Activated CD4-positive, alpha-beta T cell treated with anti-CD3 and anti-CD28 coated beads, Interleukin-2, amount 50 U/mL, for 4 hours (primary cell): ENCODE data around the gene RNF166.

Source experiments
- DNase-seq, 2 experiments: peaks; one replicate each; pipeline ENCODE4 v3.0.0-alpha.2; 2020

RNF166 gene

GRCh38 chr16:88739139-88739976, 33.1 kb upstream of the RNF166 start:
- no peak for DNase-seq

DNA sequence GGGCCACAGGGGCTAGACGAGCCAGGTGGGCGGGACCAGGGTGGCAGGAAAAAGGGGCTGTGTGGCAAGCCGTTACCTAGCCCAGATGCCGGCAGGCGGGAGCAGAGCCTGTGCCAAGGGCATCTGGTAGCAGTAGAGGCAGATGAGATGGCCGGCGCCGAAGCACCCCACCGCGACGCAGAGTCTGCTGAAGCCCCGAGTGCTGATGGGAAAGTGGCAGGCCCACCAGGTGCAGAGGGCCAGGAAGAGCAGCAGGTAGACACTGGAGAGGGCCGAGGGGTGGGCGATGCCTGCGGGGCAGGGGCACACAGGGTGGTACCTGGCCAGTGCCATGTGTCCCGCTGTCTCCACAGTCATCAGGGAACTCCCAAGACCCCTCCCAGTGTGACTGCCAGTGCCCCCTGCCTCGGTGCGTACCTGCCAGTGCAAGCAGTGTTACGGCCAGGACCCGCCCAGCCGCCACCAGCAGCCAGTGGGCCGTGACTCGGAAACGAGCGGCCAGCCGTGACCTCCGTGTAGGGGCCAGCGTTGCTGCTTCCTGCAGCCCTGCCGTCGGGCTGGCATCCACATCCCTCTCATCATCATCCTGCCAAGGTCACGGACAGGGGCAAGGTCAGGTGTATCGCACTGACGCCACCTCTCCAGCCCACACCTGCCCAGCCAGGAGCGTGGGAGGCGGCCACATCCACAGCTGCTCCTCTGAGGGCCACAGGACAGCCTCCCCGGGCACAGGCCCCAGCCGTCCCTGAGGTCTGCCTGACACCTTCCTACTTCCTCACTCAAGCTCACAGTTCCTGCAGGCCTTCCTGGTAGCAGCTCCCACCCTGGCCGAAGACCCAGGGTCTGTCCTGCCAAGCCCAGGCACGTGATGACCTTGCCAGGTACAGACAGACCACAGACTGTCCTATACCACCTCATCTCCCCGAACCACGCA, 32.2 kb upstream of the RNF166 start:
- no peak for DNase-seq

DNA sequence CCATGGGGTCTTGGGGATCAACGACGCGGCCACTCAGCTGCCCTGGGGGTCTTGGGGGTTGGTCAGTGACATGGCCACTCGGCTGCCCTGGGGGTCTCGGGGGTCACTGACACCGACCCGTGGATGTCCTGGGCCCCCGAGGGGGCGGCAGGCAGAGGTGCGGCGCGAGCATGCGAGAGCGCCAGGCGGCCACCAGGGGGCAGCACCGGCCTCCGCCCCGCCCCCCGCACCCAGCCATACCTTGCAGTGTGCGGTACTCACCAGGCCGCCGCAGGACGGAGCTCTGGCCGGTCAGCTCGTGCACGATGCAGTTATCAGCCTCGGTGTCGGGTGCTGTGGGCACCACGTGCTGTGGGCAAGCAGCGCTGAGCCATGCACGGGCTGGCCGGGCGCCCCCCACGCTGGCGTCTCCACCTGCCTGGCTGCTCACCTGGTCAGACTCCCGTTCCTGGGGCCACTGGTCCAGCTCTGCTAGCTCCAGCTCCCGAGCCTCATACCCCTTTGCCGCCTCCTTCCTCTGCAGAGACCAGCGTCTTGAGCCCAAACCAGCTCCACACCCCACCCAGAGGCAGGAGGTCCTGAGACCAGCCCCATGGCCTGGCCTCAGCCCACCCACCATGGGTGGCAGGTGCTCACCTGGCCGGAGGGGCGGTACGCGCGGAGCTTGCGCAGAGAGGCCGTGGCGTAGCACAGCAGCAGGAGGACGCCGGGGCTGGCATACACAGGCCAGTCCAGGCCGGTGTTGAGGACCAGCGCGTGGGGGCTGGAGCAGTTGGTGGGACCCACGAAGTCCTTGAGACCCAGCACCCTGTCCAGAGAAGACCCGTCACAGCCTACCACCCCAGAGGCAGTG, 31.3 kb upstream of the RNF166 start:
- DNase-seq: peak; percentile 50 to 53

- no peak for DNase-seq
Observed at GRCh38 chr16:88736496-88736895, 30.3 kb upstream of the RNF166 start.

- DNase-seq: no peak
Observed at GRCh38 chr16:88736088-88736487, 29.9 kb upstream of the RNF166 start.

DNA sequence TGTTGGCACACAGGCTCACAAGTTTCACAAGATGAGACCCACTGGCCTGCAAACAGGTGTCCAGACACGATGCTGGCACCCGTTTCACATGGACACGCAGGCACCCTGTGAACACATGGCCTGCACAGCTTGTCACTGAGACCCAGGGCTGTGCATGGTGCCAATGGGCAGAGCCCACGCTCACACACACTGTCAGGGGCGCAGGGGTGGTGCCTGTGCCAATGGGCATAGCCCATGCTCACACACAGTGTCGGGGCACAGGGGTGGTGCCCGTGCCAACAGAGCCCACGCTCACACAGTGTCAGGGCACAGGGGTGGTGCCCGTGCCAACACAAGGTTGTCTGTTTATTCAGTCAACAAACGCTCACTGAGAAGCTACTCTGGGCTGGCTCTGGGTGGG, 29.4 kb upstream of the RNF166 start:
- DNase-seq: no peak

- DNase-seq: no peak
Observed at GRCh38 chr16:88735121-88735520, 28.9 kb upstream of the RNF166 start.

- no peak for DNase-seq
Observed at GRCh38 chr16:88734361-88734728, 28.1 kb upstream of the RNF166 start.

DNA sequence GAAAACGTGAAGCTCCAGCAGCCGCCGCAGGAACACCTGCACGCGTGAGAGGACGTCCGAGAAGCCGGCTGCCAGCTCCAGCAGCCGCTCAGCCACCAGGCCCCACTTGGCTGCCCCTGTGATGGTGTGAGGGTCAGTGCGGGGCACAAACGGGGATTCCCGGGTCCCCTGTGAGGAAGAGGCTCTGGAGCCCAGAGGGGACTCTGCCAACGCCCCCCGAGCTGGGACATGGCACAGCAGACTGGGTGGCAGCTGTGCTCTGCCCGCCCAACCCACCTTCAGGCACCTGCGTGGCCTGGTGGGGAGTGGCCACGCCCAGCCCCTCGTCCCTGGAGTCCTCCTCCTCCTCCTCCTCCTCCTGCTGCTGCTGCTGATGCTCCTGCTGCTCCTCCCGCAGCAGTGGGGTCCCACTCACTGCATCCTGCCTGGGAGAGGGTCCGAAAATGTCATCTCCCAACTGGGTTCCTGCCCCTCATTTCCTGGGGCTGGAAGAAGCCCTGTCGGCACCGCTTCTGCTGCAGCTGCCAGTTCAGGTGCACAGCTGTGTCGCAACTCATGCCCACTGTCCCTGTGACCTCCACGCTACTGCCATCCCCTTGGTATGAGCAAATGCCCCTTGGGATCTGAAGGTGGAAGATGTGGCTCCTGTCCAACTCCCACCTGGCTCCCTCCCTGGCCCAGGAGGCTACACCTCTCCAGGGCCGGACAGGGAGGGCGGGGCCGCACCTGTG, 27.6 kb upstream of the RNF166 start:
- no peak for DNase-seq

DNA sequence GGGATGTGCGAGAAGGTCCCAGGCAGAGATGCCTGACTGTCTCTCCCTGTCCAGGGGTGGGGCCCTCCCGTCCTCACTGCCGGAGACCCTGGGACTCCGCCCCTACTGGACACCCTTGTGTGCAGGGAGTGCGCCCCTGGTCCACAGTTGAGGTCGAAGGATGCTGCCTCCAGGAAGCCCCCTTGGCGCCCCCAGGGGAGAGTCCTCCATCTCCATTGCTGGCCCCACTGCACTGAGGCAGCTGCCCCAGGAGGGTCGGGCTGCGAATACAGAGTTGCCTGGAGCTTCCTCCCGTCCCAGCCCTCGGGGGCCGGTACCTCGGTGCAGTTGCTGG, 26.7 kb upstream of the RNF166 start:
- DNase-seq: no peak

- no peak for DNase-seq
Observed at GRCh38 chr16:88732172-88732960, 26.2 kb upstream of the RNF166 start.

- DNase-seq: no peak
Observed at GRCh38 chr16:88731699-88732098, 25.5 kb upstream of the RNF166 start.

DNA sequence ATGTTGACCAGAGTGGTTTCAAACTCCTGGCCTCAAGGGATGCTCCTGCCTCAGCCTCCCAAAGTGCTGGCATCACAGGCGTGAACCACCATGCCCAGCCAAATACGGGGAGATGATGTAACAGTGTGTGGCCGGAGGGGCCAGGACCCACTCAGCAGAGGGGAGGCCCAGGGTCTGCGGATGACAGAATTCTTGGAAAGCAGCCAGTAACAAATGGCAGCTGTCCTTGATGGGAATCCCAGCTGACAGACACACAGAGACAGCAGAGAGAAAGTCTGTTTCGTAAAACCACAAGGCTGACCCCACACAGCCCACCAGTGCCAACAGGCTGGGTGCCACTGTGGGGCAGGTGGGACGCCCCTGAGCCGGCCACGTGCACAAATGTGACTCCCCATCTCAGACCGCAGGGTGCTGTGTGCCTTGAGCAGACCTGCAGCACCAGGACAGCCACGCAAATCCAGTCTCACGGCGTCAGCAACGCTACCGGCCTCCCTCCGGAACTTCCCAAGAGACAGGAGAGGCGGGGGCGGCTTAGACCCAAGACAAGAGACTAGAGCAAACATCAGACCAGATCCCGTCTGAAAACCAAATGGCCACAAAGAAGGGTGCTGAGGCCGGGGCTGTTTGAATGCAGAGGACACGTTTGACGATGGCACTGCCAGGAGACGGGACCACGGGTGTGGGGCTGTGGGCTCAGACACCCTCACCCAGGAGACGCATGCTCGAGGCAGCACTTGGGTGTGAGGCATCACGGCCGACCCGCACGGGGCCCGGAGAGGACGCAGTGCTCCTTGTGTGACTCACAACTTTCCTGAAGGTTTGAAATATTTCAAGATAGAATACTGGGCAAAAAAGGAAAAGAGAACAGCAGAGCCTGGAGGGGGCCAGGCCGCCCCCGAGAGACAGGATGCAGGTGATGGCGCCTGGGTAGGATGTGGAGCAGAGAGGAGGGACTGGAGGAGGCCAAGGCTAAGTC, 24.7 kb upstream of the RNF166 start:
- no peak for DNase-seq

GRCh38 chr16:88727871-88728270, 21.7 kb upstream of the RNF166 start:
- DNase-seq: no peak

DNA sequence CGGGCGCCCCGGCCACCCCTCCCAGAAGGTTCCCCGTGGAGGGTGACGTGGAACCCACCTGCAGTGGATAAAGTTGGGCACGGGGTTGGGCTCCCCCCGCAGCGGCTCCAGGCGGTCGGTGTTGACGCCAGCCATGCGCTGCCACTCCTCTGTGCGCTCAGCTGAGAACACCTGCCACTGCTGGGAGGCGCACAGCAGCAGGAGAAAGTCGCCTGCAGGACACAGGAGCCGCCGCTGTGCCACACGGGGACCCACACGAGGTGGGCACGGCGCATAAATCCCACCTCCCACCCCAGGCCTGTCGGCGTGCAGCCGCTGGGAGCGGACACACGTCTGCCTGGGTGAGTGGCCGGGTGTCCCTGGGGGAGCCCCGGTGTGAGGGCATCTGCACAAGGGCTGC, 20.8 kb upstream of the RNF166 start:
- DNase-seq: no peak

- DNase-seq: no peak
Observed at GRCh38 chr16:88726408-88726749, 20.2 kb upstream of the RNF166 start.

DNA sequence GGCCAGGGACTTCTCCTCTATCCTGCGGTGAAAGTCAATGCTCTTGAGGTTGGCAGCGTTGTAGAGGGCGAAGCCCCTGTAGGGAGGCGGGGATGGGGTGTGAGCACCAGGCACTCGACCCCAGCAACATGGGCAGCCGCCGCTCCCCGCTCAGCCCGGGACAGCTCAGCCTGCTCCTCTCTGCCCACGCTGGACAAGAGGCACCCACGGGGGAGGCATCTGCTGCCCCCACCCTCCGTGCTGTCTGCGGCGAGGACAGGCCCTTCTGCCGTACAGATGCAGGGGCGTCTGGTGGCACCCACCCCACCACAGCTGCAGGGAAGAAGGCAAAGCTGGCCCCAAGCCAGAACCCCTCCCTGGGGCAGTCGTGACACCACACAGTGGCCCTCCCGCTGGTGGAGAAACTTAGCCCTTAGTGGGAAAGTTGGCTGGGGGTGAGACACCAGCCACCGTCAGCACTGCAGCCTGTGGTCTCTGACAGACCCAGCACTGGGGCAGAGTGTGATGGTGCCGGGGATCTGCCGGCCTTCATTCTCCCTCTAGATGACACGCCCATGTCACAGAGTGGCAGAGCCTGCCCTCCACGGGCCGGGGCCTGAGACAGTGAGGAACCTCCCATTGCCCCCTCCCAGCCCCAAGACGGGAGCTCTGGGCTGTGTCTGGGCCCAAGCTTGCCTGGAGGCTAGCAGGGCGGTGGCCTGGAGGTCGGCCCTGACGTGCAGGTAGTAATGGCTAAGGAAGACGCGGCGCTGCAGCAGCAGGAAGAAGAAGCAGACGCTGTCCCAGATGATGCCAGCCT, 19.6 kb upstream of the RNF166 start:
- DNase-seq: no peak

DNA sequence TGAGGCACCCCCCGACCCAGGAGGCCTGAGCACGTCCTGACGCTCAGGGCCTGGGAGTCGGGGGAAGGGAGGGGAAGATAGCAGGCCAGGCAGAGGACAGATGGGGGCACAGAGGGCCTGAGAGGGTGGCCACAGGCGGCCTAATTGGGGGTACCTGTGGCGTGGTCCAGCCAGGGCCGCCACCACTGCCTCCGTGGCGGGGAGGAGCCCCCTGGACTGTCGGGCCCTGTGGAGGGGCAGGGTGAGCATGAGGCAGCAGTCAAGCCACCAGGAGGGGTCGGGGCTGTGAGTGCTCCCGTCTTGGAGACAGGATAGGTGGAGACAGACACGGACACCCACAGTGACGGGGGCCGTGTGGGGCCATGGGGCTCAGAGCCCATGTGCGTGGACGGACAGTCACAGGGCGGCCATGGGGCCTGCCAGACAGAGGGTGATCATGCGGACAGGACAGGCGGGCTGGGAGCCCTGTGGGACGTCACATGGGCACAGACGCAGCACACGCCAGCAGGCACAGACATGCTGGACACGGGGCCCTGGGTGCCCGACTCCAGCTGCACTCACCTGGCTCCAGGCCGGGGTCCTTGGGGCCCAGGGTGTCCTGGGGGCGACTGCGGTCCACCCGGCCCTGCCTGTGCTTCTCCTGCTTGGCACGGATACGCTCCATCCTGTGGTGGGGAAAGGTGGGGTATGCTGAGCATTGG, 18.8 kb upstream of the RNF166 start:
- no peak for DNase-seq

GRCh38 chr16:88723911-88724310, 17.7 kb upstream of the RNF166 start:
- no peak for DNase-seq
